Stimulated activated CD8-positive, alpha-beta memory T cell treated with anti-CD3 and anti-CD28 coated beads, Interleukin-2, amount 100 ng/mL, for 1 hour (primary cell): ENCODE data around the gene SSTR4.
"Not testable (repeated sequence)": the region's sequence is repeated elsewhere in the genome, so short reads cannot be mapped to it uniquely, and the experiment has no call there.

Experiments
- DNase-seq, 2 donors: peaks; one replicate each; pipeline ENCODE4 v3.0.0-alpha.2; 2020; ENCODE audit warnings: low read depth in 2 of 2

Gene SSTR4

GRCh38 chr20:23034721-23035671 is at the start of gene SSTR4:
SSTR4 (plus strand) TSS chr20:23035312; CDS start chr20:23035484, 172 bp downstream.
- DNase-seq, result no peak

GRCh38 chr20:22986601-22987000 is 48.5 kb upstream of the SSTR4 start:
- DNase-seq, result no peak

GRCh38 chr20:22991424-22991823 is 43.7 kb upstream of the SSTR4 start:
- not testable (repeated sequence) for DNase-seq

- no peak for DNase-seq
These were observed 41.3 kb upstream of the SSTR4 start for GRCh38 chr20:22993823-22994222.

- DNase-seq, result no peak
These were observed 39.2 kb upstream of the SSTR4 start for GRCh38 chr20:22995923-22996322.

GRCh38 chr20:22998476-22998875 is 36.6 kb upstream of the SSTR4 start:
- DNase-seq, result no peak

GRCh38 chr20:22999756-23000155 is 35.4 kb upstream of the SSTR4 start:
- no peak for DNase-seq

GRCh38 chr20:23000232-23000947 is 34.7 kb upstream of the SSTR4 start:
- no peak for DNase-seq

GRCh38 chr20:23002276-23002675 is 32.8 kb upstream of the SSTR4 start:
- DNase-seq, result no peak

GRCh38 chr20:23003077-23003635 is 32.0 kb upstream of the SSTR4 start:
- DNase-seq, result no peak

GRCh38 chr20:23003881-23004460 is 31.1 kb upstream of the SSTR4 start:
- DNase-seq, result no peak

GRCh38 chr20:23005776-23006175 is 29.3 kb upstream of the SSTR4 start:
- DNase-seq, result no peak

GRCh38 chr20:23007462-23007861 is 27.6 kb upstream of the SSTR4 start:
- DNase-seq, result no peak

GRCh38 chr20:23007886-23008655 is 27.0 kb upstream of the SSTR4 start:
- no peak for DNase-seq

GRCh38 chr20:23008667-23009066 is 26.4 kb upstream of the SSTR4 start:
- DNase-seq, result no peak

- no peak for DNase-seq
These were observed 25.5 kb upstream of the SSTR4 start for GRCh38 chr20:23009636-23010035.

GRCh38 chr20:23010096-23010495 is 25.0 kb upstream of the SSTR4 start:
- DNase-seq, result no peak

- DNase-seq, result no peak
These were observed 23.9 kb upstream of the SSTR4 start for GRCh38 chr20:23011008-23011721.

- DNase-seq, result no peak
These were observed 21.7 kb upstream of the SSTR4 start for GRCh38 chr20:23013429-23013828.

GRCh38 chr20:23017516-23017915 is 17.6 kb upstream of the SSTR4 start:
- no peak for DNase-seq

GRCh38 chr20:23018432-23018831 is 16.7 kb upstream of the SSTR4 start:
- DNase-seq, result no peak
